GM21360 (cell line): Measurements from ENCODE around the gene WSB2.
"Not testable (repeated sequence)": the region's sequence is repeated elsewhere in the genome, so short reads cannot be mapped to it uniquely, and the experiment has no call there.

Experiments used
- ATAC-seq: cut with Tn5 transposase; IDR thresholded peaks from one replicate; pipeline ENCODE4 v1.9.1; 2021; ENCODE audit warnings: mild to moderate bottlenecking, moderate library complexity; ENCODE audit not compliant: unreplicated experiment

Gene WSB2

GRCh38 chr12:117999806-118000205, 61.2 kb downstream of the WSB2 start:
- not testable (repeated sequence) for ATAC-seq

- no peak for ATAC-seq
These were observed 62.3 kb downstream of the WSB2 start for GRCh38 chr12:117998719-117999118.

- no peak for ATAC-seq
These were observed 66.2 kb downstream of the WSB2 start for GRCh38 chr12:117994551-117995438.

- ATAC-seq: no peak
These were observed 74.1 kb downstream of the WSB2 start for GRCh38 chr12:117986705-117987469.

GRCh38 chr12:117985182-117985581, 75.8 kb downstream of the WSB2 start:
- ATAC-seq: no peak
